Epithelial cell of esophagus (primary cell): ENCODE results near the gene ARHGAP26.
A peak's percentile ranks its signal among the peaks of the same experiment; 100 is the strongest.

Experiments used
- DNase-seq: peaks from one replicate; pipeline ENCODE4 v3.0.0; 2010; ENCODE audit warnings: low read depth
- H3K4me3 ChIP-seq: 2 replicates; pipeline ENCODE4 v1.5.1; 2011; ENCODE audit warnings: mild to moderate bottlenecking, low read length, control low read depth
- CTCF ChIP-seq: IDR thresholded peaks from 2 replicates; pipeline ENCODE4 v1.5.1; 2011; ENCODE audit warnings: low read depth, mild to moderate bottlenecking, low read length, control low read depth, inconsistent platforms; ENCODE audit not compliant: insufficient read depth; ENCODE audit errors: missing control alignments

Gene ARHGAP26

GRCh38 chr5:142954455-142954854 is 184.3 kb downstream of the ARHGAP26 start:
- no peak overlapping the region for H3K4me3 ChIP-seq
- DNase-seq: no peak
- no peak for TF ChIP-seq CTCF

GRCh38 chr5:142955628-142956027 is 185.5 kb downstream of the ARHGAP26 start:
- TF ChIP-seq CTCF: no peak
- DNase-seq: no peak
- no peak overlapping the region for H3K4me3 ChIP-seq

- no peak for DNase-seq
- no peak for TF ChIP-seq CTCF
- no peak overlapping the region for H3K4me3 ChIP-seq
Measured at GRCh38 chr5:142957528-142957927, 187.4 kb downstream of the ARHGAP26 start.

- TF ChIP-seq CTCF: no peak
- no peak overlapping the region for H3K4me3 ChIP-seq
- no peak for DNase-seq
Measured at GRCh38 chr5:142958944-142959682, 188.9 kb downstream of the ARHGAP26 start.

GRCh38 chr5:142959683-142960657 is 189.8 kb downstream of the ARHGAP26 start:
- H3K4me3 ChIP-seq: no peak overlapping the region
- DNase-seq: peak; percentile 89
- TF ChIP-seq CTCF: no peak

- no peak for TF ChIP-seq CTCF
- no peak overlapping the region for H3K4me3 ChIP-seq
- no peak for DNase-seq
Measured at GRCh38 chr5:142961440-142962173, 191.4 kb downstream of the ARHGAP26 start.
